Measurements from ENCODE around the gene CAMKMT.

GRCh38 chr2:44358503-44358902, 3.2 kb upstream of the CAMKMT start:
- TF ChIP-seq, protein P1, sequence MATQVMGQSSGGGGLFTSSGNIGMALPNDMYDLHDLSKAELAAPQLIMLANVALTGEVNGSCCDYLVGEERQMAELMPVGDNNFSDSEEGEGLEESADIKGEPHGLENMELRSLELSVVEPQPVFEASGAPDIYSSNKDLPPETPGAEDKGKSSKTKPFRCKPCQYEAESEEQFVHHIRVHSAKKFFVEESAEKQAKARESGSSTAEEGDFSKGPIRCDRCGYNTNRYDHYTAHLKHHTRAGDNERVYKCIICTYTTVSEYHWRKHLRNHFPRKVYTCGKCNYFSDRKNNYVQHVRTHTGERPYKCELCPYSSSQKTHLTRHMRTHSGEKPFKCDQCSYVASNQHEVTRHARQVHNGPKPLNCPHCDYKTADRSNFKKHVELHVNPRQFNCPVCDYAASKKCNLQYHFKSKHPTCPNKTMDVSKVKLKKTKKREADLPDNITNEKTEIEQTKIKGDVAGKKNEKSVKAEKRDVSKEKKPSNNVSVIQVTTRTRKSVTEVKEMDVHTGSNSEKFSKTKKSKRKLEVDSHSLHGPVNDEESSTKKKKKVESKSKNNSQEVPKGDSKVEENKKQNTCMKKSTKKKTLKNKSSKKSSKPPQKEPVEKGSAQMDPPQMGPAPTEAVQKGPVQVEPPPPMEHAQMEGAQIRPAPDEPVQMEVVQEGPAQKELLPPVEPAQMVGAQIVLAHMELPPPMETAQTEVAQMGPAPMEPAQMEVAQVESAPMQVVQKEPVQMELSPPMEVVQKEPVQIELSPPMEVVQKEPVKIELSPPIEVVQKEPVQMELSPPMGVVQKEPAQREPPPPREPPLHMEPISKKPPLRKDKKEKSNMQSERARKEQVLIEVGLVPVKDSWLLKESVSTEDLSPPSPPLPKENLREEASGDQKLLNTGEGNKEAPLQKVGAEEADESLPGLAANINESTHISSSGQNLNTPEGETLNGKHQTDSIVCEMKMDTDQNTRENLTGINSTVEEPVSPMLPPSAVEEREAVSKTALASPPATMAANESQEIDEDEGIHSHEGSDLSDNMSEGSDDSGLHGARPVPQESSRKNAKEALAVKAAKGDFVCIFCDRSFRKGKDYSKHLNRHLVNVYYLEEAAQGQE (IDR thresholded peaks at IDR 0.05; ENCODE audit: unreplicated experiment) = no peak
- TF ChIP-seq, protein P2, sequence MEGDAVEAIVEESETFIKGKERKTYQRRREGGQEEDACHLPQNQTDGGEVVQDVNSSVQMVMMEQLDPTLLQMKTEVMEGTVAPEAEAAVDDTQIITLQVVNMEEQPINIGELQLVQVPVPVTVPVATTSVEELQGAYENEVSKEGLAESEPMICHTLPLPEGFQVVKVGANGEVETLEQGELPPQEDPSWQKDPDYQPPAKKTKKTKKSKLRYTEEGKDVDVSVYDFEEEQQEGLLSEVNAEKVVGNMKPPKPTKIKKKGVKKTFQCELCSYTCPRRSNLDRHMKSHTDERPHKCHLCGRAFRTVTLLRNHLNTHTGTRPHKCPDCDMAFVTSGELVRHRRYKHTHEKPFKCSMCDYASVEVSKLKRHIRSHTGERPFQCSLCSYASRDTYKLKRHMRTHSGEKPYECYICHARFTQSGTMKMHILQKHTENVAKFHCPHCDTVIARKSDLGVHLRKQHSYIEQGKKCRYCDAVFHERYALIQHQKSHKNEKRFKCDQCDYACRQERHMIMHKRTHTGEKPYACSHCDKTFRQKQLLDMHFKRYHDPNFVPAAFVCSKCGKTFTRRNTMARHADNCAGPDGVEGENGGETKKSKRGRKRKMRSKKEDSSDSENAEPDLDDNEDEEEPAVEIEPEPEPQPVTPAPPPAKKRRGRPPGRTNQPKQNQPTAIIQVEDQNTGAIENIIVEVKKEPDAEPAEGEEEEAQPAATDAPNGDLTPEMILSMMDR (conservative IDR thresholded peaks at IDR 0.05; ENCODE audit: low read depth in 2 of 2) = no peak

Measured in GM23338 (cell line).